ENCODE measurements around the gene NUP85. TPM values are rescaled to one million over a fixed set of nuclear protein-coding genes. Genes with fewer than 3 reads are reported as not detected.

Gene NUP85
- total and polyA plus RNA-seq, 4 donors, result 15.2 to 36.3 (median 29.5) TPM

- 84% methylated on average over 6 of the region's 6 CpGs for WGBS
- no peaks in the 10 kb centered on the region for H3K27me3 ChIP-seq (ENCODE audit: control insufficient read depth in 4 of 4, insufficient read depth in 4 of 4, low read length in 3 of 4)
- H3K9ac ChIP-seq (ENCODE audit: low read depth in 1 of 2, low read length in 2 of 2), result no peak overlapping the region
- no peak for DNase-seq (ENCODE audit: low spot score)
- no peak overlapping the region for H3K27ac ChIP-seq (ENCODE audit: low read depth in 1 of 2, low read length in 2 of 2)
- H3K4me3 ChIP-seq (ENCODE audit: low read depth in 1 of 3, low read length in 3 of 3), result no peak overlapping the region
- TF ChIP-seq, protein P1, sequence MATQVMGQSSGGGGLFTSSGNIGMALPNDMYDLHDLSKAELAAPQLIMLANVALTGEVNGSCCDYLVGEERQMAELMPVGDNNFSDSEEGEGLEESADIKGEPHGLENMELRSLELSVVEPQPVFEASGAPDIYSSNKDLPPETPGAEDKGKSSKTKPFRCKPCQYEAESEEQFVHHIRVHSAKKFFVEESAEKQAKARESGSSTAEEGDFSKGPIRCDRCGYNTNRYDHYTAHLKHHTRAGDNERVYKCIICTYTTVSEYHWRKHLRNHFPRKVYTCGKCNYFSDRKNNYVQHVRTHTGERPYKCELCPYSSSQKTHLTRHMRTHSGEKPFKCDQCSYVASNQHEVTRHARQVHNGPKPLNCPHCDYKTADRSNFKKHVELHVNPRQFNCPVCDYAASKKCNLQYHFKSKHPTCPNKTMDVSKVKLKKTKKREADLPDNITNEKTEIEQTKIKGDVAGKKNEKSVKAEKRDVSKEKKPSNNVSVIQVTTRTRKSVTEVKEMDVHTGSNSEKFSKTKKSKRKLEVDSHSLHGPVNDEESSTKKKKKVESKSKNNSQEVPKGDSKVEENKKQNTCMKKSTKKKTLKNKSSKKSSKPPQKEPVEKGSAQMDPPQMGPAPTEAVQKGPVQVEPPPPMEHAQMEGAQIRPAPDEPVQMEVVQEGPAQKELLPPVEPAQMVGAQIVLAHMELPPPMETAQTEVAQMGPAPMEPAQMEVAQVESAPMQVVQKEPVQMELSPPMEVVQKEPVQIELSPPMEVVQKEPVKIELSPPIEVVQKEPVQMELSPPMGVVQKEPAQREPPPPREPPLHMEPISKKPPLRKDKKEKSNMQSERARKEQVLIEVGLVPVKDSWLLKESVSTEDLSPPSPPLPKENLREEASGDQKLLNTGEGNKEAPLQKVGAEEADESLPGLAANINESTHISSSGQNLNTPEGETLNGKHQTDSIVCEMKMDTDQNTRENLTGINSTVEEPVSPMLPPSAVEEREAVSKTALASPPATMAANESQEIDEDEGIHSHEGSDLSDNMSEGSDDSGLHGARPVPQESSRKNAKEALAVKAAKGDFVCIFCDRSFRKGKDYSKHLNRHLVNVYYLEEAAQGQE (IDR thresholded peaks at IDR 0.05), result no peak
- no peak for TF ChIP-seq HNF4A (conservative IDR thresholded peaks at IDR 0.05)
- TF ChIP-seq JUND (IDR thresholded peaks at IDR 0.05), result no peak
- no peak for TF ChIP-seq GABPA (IDR thresholded peaks at IDR 0.05 in 1 of 2, conservative IDR thresholded peaks at IDR 0.05 in 1 of 2)
- TF ChIP-seq NR2F2 (IDR thresholded peaks at IDR 0.05), result no peak
- TF ChIP-seq, protein P2, sequence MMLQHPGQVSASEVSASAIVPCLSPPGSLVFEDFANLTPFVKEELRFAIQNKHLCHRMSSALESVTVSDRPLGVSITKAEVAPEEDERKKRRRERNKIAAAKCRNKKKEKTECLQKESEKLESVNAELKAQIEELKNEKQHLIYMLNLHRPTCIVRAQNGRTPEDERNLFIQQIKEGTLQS (IDR thresholded peaks at IDR 0.05), result no peak
- TF ChIP-seq FOXA1 (IDR thresholded peaks at IDR 0.05), result no peak
- no peak for TF ChIP-seq RXRA (IDR thresholded peaks at IDR 0.05)
- peaks cover 0 to 10% (median 7%) of the 10 kb centered on the region in 4 donors for H3K4me1 ChIP-seq (ENCODE audit: control insufficient read depth in 4 of 4, insufficient read depth in 4 of 4, low read length in 3 of 4)
- no peaks in the 10 kb centered on the region for H3K9me3 ChIP-seq (ENCODE audit: control insufficient read depth in 4 of 4, low read length in 3 of 4)
- peaks cover 0 to 15% (median 1%) of the 10 kb centered on the region in 4 donors for H3K36me3 ChIP-seq (ENCODE audit: control insufficient read depth in 4 of 4, insufficient read depth in 3 of 4, low read depth in 1 of 4, low read length in 3 of 4)
Measured at GRCh38 chr17:75285123-75285522, 79.6 kb downstream of the NUP85 start.

Other genes starting within 250 kb of the NUP85 start
- gene HID1, start 232.9 kb upstream of the NUP85 start, total RNA-seq, result 1 to 10 TPM; 2.7 to 6.2 TPM
- gene HID1, start 232.9 kb upstream of the NUP85 start, polyA plus RNA-seq, result 1 to 10 TPM; 3.5 to 3.8 TPM
- gene CDR2L, start 218.0 kb upstream of the NUP85 start, total RNA-seq, result 1 to 10 TPM in 1 of 2 donors, under 1 TPM in 1; 0.70 to 1.5 TPM
- gene CDR2L, start 218.0 kb upstream of the NUP85 start, polyA plus RNA-seq, result 1 to 10 TPM in 1 of 2 donors, under 1 TPM in 1; 0.78 to 1.1 TPM
- gene MRPL58, start 193.0 kb upstream of the NUP85 start, total RNA-seq, result 10 to 100 TPM; 20.5 to 29.9 TPM
- 10 to 100 TPM; 36.9 to 47.0 TPM for gene MRPL58, start 193.0 kb upstream of the NUP85 start, polyA plus RNA-seq
- gene ATP5PD, start 158.7 kb upstream of the NUP85 start, total RNA-seq, result 100 to 1,000 TPM; 102 to 128 TPM
- gene ATP5PD, start 158.7 kb upstream of the NUP85 start, polyA plus RNA-seq, result 100 to 1,000 TPM; 241 to 378 TPM
- 1 to 10 TPM; 5.6 to 8.2 TPM for gene KCTD2, start 158.5 kb upstream of the NUP85 start, total RNA-seq
- gene KCTD2, start 158.5 kb upstream of the NUP85 start, polyA plus RNA-seq, result 1 to 10 TPM; 2.4 to 7.1 TPM
- 1 to 10 TPM; 3.0 to 4.5 TPM for gene SLC16A5, start 117.7 kb upstream of the NUP85 start, total RNA-seq
- 1 to 10 TPM; 1.0 to 2.1 TPM for gene SLC16A5, start 117.7 kb upstream of the NUP85 start, polyA plus RNA-seq
- 1 to 10 TPM; 1.7 to 3.1 TPM for gene ARMC7, start 95.7 kb upstream of the NUP85 start, total RNA-seq
- 1 to 10 TPM; 4.3 to 6.6 TPM for gene ARMC7, start 95.7 kb upstream of the NUP85 start, polyA plus RNA-seq
- gene NT5C, start 73.9 kb upstream of the NUP85 start, total RNA-seq, result 10 to 100 TPM; 13.6 to 27.2 TPM
- gene NT5C, start 73.9 kb upstream of the NUP85 start, polyA plus RNA-seq, result 10 to 100 TPM; 22.5 to 26.4 TPM
- gene JPT1, start 51.2 kb upstream of the NUP85 start, total RNA-seq, result 10 to 100 TPM; 20.5 to 47.8 TPM
- 10 to 100 TPM; 41.1 to 46.8 TPM for gene JPT1, start 51.2 kb upstream of the NUP85 start, polyA plus RNA-seq
- 10 to 100 TPM; 20.9 to 79.0 TPM for gene SUMO2, start 22.7 kb upstream of the NUP85 start, total RNA-seq
- gene SUMO2, start 22.7 kb upstream of the NUP85 start, polyA plus RNA-seq, result 100 to 1,000 TPM in 1 of 2 donors, 10 to 100 TPM in 1; 22.0 to 160 TPM
- 10 to 100 TPM in 1 of 2 donors, 1 to 10 TPM in 1; 8.8 to 17.3 TPM for gene GGA3, start 55.9 kb downstream of the NUP85 start, total RNA-seq
- 1 to 10 TPM; 4.6 to 9.5 TPM for gene GGA3, start 55.9 kb downstream of the NUP85 start, polyA plus RNA-seq
- gene MRPS7, start 56.2 kb downstream of the NUP85 start, total RNA-seq, result 10 to 100 TPM; 24.1 to 33.0 TPM
- 10 to 100 TPM; 45.8 to 58.9 TPM for gene MRPS7, start 56.2 kb downstream of the NUP85 start, polyA plus RNA-seq
- gene MIF4GD, start 65.6 kb downstream of the NUP85 start, total RNA-seq, result 1 to 10 TPM; 6.2 to 8.6 TPM
- gene MIF4GD, start 65.6 kb downstream of the NUP85 start, polyA plus RNA-seq, result 10 to 100 TPM; 10.8 to 13.6 TPM
- gene SLC25A19, start 83.8 kb downstream of the NUP85 start, total RNA-seq, result 1 to 10 TPM; 8.0 to 9.5 TPM
- 1 to 10 TPM; 4.7 to 5.2 TPM for gene SLC25A19, start 83.8 kb downstream of the NUP85 start, polyA plus RNA-seq
- 10 to 100 TPM; 49.3 to 91.8 TPM for gene GRB2, start 200.0 kb downstream of the NUP85 start, total RNA-seq
- gene GRB2, start 200.0 kb downstream of the NUP85 start, polyA plus RNA-seq, result 10 to 100 TPM; 36.0 to 49.9 TPM

All from liver (tissue), 9 donors.